HG02852 (cell line): ENCODE data around the gene WASHC3.

Experiments
- ATAC-seq: cut with Tn5 transposase; IDR thresholded peaks from one replicate; pipeline ENCODE4 v1.9.1; 2021; ENCODE audit warnings: mild to moderate bottlenecking, moderate library complexity; ENCODE audit not compliant: unreplicated experiment

Gene WASHC3

DNA sequence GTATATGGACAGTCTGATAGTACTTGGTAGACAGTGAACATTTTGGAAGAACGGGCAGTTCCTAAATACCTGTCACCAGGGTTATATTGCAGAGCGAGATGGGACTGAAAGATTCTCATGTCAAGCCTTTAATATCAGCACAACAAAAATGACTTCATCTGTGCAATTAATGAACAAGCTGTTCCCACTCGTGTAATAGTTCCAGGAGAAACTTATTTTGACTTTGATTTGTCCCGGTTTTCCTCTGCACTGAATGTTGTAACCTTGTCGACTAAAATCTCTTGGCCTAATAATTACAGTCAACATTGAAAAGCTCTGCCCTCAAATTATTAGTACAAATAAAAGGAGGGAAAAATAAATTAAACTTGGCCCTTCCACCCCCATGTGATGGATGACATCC lies 79.5 kb downstream of the WASHC3 start:
- no peak for ATAC-seq

DNA sequence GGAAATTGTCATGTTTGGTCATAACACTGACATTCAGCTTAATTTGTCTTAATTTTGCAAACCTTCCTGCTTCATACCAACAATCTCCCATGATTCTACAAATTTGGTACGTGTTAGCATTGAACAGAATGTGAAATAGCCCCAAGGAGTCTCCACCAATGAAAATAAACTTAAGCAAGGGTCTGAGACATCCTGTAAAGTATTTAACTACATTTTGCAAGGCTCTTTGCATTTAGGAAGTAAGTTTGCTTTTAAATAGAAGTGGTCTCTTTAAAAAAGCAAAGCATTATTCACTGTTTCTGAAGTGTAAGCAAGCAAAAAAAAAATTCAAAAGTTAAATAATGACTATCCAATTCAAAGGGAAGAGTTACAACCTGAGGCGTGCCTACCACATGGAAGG lies 79.9 kb downstream of the WASHC3 start:
- no peak for ATAC-seq

DNA sequence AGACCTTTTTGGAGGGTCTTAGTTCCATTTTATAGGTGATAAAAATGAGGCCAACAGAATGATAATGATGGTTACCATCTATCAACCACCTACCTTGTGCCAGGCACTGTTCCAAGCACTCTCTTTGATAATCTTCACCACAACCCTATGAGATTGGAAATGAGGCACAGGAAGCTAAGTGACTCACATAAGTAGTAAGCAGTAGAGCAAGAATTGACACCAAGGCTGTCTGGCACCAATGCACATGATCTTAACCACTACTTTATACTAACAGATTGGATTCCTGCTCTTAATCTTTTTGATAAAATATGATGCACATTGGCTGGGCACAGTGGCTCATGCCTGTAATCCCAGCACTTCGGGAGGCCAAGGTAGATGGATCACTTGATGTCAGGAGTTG lies 93.0 kb downstream of the WASHC3 start:
- no peak for ATAC-seq

DNA sequence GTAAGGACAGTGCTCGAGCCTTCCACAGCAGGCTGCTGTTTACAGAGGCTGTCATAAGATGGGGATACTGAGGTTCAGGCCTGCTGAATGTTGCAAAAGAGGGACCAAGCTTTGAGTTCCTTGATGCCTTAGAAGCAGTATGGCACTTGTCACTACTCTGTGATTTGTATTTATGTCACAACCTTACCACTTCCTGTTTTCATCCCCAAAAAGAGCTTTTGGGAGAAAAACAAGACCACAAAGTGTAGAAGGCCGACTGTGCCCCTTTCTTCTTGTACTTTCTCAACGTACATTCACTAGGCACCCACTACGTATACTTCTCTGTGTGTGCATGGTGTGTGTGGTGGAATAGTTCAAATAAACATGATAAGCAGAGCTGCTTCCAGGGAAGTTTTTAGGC lies 94.3 kb downstream of the WASHC3 start:
- ATAC-seq, result peak; percentile 72

DNA sequence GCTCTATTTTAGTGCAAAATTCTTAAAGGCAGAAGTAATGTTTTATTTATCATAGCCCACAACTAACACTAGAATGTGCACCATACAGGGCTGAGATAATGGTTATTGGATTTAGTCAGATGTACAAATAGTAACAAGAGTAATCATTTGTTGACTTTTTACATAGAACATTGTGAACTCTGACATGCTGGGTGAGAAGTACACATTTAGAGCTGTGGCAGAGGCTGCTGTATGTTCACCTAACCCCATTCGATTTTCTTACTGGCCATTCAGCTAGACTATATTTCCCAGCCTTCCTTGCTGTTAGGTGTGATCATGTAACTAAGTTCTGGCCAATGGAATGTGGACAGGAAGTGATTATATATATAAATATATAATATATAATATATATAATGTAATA lies 95.3 kb downstream of the WASHC3 start:
- ATAC-seq, result no peak

DNA sequence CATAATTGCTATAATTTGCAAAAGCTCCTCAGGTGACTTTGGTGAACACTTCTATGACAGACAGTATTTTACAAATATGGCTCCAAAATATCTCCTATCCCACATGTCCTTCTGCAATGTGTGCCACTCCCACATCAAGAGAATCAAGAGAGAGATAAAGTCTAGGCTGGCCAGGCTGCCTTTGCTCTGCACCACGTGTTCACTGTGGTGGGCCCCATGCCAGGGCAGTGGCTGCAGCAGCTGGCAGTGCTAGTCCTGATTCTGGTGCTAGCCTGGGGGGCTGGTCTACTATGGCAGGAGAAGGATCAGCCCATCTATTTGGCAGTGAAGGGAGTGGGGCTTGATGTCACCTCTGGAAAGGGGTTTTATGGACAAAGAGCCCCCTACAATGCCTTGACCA lies 98.1 kb downstream of the WASHC3 start:
- no peak for ATAC-seq
